ENCODE data around the gene PDLIM3. TPM values are rescaled to one million over a fixed set of nuclear protein-coding genes. Genes with fewer than 3 reads are reported as not detected.

The PDLIM3 gene
- total RNA-seq, 2 donors from 2014 or later, result 5.0 to 34.9 TPM

GRCh38 chr4:185524888-185525863 is 10.1 kb downstream of the PDLIM3 start:
- no peak for TF ChIP-seq CTCF (IDR thresholded peaks at IDR 0.05)
- intact Hi-C loops (cut with DNase I), result no loop called here
- Histone ChIP-seq H3K9me3 (no peaks in the 10 kb centered on the region), H3K4me3 (no peak overlapping the region), H3K27me3 (no peaks in the 10 kb centered on the region), H3K27ac (no peak overlapping the region), H3K36me3 (no peaks in the 10 kb centered on the region), H3K9ac (ENCODE audit: low read depth in 2 of 2, low read length in 2 of 2) (no peak overlapping the region), H3K4me1 (no peaks in the 10 kb centered on the region)
- DNase-seq, result no peak

GRCh38 chr4:185523862-185524261 is 11.4 kb downstream of the PDLIM3 start:
- Histone ChIP-seq H3K9ac (ENCODE audit: low read depth in 2 of 2, low read length in 2 of 2) (no peak overlapping the region), H3K4me3 (no peak overlapping the region), H3K9me3 (no peaks in the 10 kb centered on the region), H3K27ac (no peak overlapping the region), H3K4me1 (no peaks in the 10 kb centered on the region), H3K27me3 (no peaks in the 10 kb centered on the region), H3K36me3 (no peaks in the 10 kb centered on the region)
- intact Hi-C loops (cut with DNase I), result no loop called here
- no peak for DNase-seq
- TF ChIP-seq CTCF (IDR thresholded peaks at IDR 0.05), result no peak

- TF ChIP-seq CTCF (IDR thresholded peaks at IDR 0.05), result no peak
- no peak overlapping the region for H3K27ac ChIP-seq
Measured at GRCh38 chr4:185522451-185522850, 12.9 kb downstream of the PDLIM3 start.

GRCh38 chr4:185520119-185520518 is 15.2 kb downstream of the PDLIM3 start:
- TF ChIP-seq CTCF (IDR thresholded peaks at IDR 0.05), result no peak
- intact Hi-C loops (cut with DNase I), result no loop called here
- no peaks in the 10 kb centered on the region for H3K36me3 ChIP-seq

More at GRCh38 chr4:185522451-185522850, 12.9 kb downstream of the PDLIM3 start:
- no peaks in the 10 kb centered on the region for H3K9me3 ChIP-seq
- no peak for DNase-seq
- no peak overlapping the region for H3K4me3 ChIP-seq
- no peak overlapping the region for H3K9ac ChIP-seq (ENCODE audit: low read depth in 2 of 2, low read length in 2 of 2)
- H3K4me1 ChIP-seq, result no peaks in the 10 kb centered on the region
- H3K27me3 ChIP-seq, result no peaks in the 10 kb centered on the region
- intact Hi-C loops (cut with DNase I), result no loop called here
- no peaks in the 10 kb centered on the region for H3K36me3 ChIP-seq

GRCh38 chr4:185518494-185518893 is 16.8 kb downstream of the PDLIM3 start:
- H3K4me3 ChIP-seq, result no peak overlapping the region
- H3K4me1 ChIP-seq, result peaks cover 4% of the 10 kb centered on the region
- no peaks in the 10 kb centered on the region for H3K9me3 ChIP-seq
- no peak overlapping the region for H3K27ac ChIP-seq
- no peak for DNase-seq
- H3K36me3 ChIP-seq, result no peaks in the 10 kb centered on the region
- TF ChIP-seq CTCF (IDR thresholded peaks at IDR 0.05), result no peak
- no peaks in the 10 kb centered on the region for H3K27me3 ChIP-seq
- H3K9ac ChIP-seq (ENCODE audit: low read depth in 2 of 2, low read length in 2 of 2), result no peak overlapping the region
- intact Hi-C loops (cut with DNase I), result no loop called here

More at GRCh38 chr4:185520119-185520518, 15.2 kb downstream of the PDLIM3 start:
- H3K4me1 ChIP-seq, result no peaks in the 10 kb centered on the region
- no peaks in the 10 kb centered on the region for H3K27me3 ChIP-seq
- H3K4me3 ChIP-seq, result no peak overlapping the region
- H3K9ac ChIP-seq (ENCODE audit: low read depth in 2 of 2, low read length in 2 of 2), result no peak overlapping the region
- DNase-seq, result no peak
- no peak overlapping the region for H3K27ac ChIP-seq
- H3K9me3 ChIP-seq, result no peaks in the 10 kb centered on the region

Measured in colonic mucosa (tissue), 4 donors.